ENCODE data around the gene MYO5A.
"Not testable (repeated sequence)": the region's sequence is repeated elsewhere in the genome, so short reads cannot be mapped to it uniquely, and the experiment has no call there.

MYO5A gene

DNA sequence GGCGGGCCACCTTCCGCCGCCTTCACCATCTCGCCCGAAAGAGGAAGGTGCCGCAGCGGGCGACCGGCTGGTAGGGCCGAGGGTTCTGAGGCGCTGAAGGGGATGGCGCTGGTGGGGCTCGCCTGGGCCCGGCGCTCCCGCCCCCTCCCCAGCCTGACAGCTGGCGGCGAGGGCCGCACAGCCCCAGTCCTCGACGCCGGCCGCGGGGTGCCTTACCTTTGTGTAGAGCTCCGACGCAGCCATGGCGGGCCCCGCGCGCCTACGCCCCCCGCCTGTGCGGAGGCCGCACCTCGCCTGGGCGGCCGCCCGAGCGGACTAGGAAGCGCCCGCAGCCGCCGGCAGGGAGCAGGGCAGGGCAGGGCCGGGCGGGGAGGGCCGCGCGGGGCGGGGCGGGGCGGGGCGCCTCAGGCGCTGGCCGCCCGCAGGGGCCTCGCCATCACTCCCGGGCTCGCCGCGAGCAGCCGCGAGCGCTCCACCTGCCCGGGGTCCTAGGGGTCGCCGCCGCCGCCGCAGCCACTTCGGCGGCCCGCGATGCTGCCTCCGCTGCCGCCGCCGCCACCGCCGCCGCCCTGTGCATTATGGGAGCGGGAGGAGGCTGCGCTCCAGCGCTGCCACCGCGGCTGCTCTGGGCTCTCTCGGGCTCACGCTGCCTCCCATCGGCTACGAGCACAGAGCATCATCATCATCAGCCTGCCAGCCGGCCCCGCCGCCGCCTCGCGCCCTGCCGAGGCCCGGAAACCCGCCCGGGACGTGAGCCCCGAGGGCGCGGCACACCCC, at the start of gene MYO5A:
Gene MYO5A (minus strand): TSS at position 317 of the 777 bp plus-strand sequence. CDS start 74 bp downstream, at position 243.
- H3K4me3 ChIP-seq (ENCODE audit: low read depth, low read length): peak within 1 kb of the TSS; percentile 74
- TF ChIP-seq, protein P1, sequence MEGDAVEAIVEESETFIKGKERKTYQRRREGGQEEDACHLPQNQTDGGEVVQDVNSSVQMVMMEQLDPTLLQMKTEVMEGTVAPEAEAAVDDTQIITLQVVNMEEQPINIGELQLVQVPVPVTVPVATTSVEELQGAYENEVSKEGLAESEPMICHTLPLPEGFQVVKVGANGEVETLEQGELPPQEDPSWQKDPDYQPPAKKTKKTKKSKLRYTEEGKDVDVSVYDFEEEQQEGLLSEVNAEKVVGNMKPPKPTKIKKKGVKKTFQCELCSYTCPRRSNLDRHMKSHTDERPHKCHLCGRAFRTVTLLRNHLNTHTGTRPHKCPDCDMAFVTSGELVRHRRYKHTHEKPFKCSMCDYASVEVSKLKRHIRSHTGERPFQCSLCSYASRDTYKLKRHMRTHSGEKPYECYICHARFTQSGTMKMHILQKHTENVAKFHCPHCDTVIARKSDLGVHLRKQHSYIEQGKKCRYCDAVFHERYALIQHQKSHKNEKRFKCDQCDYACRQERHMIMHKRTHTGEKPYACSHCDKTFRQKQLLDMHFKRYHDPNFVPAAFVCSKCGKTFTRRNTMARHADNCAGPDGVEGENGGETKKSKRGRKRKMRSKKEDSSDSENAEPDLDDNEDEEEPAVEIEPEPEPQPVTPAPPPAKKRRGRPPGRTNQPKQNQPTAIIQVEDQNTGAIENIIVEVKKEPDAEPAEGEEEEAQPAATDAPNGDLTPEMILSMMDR (IDR thresholded peaks at IDR 0.05; ENCODE audit: low read depth, low read length): no peak

DNA sequence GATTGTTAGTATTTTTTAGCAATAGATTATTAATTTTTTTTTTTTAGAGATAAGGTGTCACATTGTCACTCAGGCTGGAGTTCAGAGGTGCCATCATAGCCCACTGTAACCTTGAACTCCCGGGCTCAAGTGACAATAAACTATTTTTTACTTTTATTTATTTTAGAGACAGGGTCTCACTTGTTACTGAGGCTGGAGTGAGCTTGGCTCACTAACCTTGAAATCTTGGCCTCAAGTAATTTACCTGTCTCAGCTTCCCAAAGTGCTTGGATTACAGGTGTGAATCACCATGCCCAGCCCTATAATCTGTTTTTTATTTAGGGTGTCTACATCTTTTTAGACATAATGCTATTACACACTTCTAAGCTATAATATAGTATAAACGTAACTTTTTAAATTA, 48.0 kb upstream of the MYO5A start:
- no peak overlapping the region for H3K4me3 ChIP-seq (ENCODE audit: low read depth, low read length)
- TF ChIP-seq, protein P1 (IDR thresholded peaks at IDR 0.05; ENCODE audit: low read depth, low read length): no peak

DNA sequence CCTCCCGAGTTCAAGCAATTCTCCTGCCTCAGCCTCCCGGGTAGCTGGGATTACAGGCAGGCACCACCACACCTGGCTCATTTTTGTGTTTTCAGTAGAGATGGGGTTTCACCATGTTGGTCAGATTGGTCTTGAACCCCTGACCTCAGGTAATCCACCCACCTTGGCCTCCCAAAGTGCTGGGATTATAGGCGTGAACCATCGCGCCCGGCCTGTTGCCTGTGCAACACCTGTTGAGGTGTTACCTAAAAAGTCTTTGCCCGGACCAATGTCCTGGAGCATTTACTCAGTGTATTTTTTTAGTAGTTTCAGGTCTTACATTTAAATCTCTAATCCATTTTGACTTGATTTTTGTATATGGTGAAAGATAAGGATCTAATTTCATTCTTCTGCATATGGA, 46.9 kb upstream of the MYO5A start:
- H3K4me3 ChIP-seq (ENCODE audit: low read depth, low read length): not testable (repeated sequence)

DNA sequence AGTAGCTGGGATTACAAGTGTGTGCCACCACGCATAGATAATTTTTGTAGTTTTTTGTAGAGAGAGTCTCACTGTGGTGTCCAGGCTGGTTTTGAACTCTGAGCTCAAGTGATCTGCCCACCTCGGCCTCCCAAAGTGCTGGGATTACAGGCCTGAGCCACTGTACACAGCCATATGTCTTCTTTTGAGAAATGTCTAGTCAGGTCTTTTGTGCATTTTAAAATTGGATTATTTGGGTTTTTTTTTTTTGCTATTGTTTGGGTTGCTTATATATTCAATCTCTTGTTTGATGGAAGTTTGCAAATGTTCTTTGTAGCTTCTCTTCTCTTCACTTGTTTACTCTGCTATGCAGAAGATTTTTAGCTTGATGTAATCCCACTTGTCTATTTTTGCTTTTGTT, 46.4 kb upstream of the MYO5A start:
- TF ChIP-seq, protein P1 (IDR thresholded peaks at IDR 0.05; ENCODE audit: low read depth, low read length): no peak
- no peak overlapping the region for H3K4me3 ChIP-seq (ENCODE audit: low read depth, low read length)

DNA sequence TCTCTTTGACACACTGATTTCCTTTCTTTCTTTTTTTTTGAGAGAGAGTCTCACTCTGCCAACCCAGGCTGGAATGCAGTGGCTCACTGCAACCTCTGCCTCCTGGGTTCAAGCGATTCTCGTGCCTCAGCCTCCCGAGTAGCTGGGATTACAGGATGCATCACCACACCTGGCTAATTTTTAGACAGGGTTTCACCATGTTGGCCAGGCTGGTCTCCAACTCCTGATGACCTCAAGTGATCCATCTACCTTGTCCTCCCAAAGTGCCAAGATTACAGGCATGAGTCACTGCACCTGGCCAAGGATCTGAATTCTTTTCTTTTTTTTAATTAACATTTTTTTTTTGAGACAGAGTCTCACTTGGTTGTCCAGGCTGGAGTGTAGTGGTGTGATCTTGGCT, 45.9 kb upstream of the MYO5A start:
- not testable (repeated sequence) for H3K4me3 ChIP-seq (ENCODE audit: low read depth, low read length)

DNA sequence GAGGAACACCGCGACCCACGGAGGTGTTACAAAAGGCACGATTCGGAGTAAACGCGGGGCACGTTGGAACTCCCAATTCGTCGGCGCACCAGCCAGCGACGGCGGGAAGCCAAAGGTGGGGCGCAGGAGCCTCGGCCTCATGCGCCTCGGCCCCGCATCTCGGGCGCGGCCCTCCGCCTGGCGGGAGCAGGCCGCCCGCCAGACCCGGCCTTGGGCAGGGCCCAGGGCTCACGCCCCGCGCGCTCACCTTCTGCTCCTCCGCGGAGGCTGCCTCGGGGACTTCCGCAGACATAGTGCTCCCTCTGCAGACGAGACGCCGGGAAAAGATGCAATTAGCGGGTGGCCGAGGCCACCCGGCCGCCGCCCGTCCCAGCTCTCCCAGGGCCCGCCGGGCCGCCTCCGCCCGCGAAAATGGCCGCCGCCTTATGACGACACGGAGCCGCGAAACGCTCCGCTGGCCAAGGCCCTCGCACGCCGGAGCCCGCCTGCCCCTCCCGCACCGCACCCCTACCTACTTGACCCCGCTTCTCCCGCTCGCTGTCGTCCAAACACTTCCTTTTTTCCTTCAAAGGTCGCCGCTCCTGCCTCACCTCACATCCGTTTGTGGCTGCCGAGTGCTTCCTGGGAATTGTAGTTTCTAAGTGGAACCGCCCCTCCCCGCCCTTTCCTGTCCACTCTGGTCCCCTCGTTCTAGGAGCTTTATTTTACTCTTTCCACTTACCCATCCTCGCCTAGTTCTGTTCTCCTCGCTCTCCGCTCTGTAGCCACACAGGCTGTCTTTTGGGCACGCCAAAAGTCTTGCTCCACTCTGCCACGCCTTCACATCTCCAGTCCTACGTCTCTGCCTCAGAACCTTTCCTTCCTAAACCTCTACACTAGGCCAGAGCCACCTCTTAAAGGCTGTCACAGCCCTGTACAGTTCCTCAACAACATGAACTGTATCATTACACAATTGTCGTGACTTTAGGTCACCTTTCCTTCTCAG, 40.2 kb upstream of the MYO5A start, which contains the start of gene ARPP19:
Gene ARPP19 (minus strand): TSS at position 430 of the 985 bp plus-strand sequence. CDS start 138 bp downstream, at position 292.
- TF ChIP-seq, protein P1 (IDR thresholded peaks at IDR 0.05; ENCODE audit: low read depth, low read length): no peak

DNA sequence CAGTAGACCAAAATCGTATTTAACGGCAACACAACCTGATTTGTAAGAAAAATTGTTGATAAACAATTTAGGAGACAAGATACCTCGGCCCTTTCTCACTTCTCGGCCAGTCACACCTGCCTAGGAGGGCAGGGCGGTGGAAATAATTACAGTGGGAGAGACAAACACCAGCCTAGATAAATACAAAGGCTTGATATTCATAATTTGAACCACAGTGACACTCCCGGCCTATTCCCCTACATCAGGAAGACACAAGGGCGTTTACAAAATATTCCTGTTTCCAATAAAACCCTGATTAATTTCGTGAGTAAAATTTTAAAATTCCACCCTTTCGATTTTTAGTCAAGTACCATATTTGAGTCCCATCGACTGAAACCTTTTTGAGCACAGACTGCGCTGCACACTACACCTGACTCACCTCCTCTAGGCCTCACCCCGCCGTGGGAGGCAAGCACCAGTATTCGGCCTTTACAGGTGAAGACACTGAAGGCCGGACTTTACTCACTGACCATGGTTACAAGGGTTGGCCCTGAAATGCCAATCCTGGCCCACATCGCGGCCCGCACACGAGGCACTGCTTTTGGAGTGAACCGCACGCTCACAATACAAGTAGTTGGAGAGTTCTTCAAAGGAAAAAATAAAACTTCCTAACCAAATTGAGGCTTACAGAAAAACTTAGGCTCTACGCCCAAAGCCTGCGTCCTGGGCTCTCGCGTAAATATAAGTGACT, 39.4 kb upstream of the MYO5A start:
- peak overlapping the region; percentile 75 for H3K4me3 ChIP-seq (ENCODE audit: low read depth, low read length)
- TF ChIP-seq, protein P1 (IDR thresholded peaks at IDR 0.05; ENCODE audit: low read depth, low read length): no peak

More for the DNA sequence above, 40.2 kb upstream of the MYO5A start, which contains the start of gene ARPP19:
- H3K4me3 ChIP-seq (ENCODE audit: low read depth, low read length): peak within 1 kb of the TSS; percentile 75

Data from WI38 (cell line).